ENCODE measurements around the gene RPS6KC1.
"Not testable (repeated sequence)": the region's sequence is repeated elsewhere in the genome, so short reads cannot be mapped to it uniquely, and the experiment has no call there.

RPS6KC1 gene

DNA sequence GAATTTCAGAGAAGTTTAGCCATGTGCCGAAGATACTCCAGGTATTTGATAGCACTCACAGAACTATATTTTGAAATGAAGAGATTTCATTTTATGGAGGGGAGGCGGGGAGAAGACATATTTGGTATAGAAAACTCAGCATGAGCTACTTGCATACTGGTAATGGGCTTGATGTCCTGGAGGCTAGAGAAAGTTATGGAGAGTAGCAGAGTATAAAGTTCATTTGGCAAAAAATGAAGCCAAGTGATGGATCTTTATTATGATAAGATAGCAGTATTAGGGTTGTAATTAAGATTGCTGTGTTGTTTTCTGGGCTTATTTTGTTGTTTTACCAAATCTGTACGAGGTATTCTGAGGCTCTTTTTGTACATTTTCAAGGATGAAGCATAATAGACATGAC lies 72.0 kb downstream of the RPS6KC1 start:
- no peaks in the 10 kb centered on the region for H3K27me3 Mint-ChIP-seq
- no peak for ATAC-seq (replicated peaks; ENCODE audit: extremely low read depth, poor library complexity, severe bottlenecking)
- DNase-seq (ENCODE audit: low spot score in 2 of 2): no peak
- peaks cover 1% of the 10 kb centered on the region for H3K36me3 Mint-ChIP-seq (ENCODE audit: insufficient read depth)
- no peak overlapping the region for H3K4me3 Mint-ChIP-seq
- H3K27ac Mint-ChIP-seq (ENCODE audit: low read depth): no peak overlapping the region
- peaks cover 6% of the 10 kb centered on the region for H3K4me1 Mint-ChIP-seq
- H3K9me3 Mint-ChIP-seq: no peaks in the 10 kb centered on the region

DNA sequence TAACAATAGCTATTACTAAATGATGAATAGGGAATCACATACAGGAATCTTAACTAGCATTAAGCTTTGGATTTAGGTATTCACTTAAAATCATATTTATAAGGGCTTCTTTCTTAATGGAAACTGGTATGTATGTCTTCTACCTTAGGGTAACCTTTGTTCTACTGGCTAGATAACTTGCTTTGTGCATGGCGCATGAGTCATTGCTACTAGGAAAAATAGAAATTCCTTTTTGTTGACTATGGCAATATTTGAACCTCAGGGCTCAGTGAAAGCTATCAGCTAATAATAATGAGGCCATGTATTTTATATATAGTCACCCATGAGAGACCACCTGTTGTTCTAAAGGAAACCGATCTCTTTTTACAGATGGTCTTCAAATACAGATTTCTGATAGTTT lies 72.5 kb downstream of the RPS6KC1 start:
- Mint-ChIP-seq H3K27me3 (no peaks in the 10 kb centered on the region), H3K27ac (ENCODE audit: low read depth) (no peak overlapping the region), H3K36me3 (ENCODE audit: insufficient read depth) (peaks cover 1% of the 10 kb centered on the region), H3K4me1 (peaks cover 6% of the 10 kb centered on the region), H3K4me3 (no peak overlapping the region), H3K9me3 (no peaks in the 10 kb centered on the region)
- ATAC-seq (replicated peaks; ENCODE audit: extremely low read depth, poor library complexity, severe bottlenecking): no peak
- DNase-seq (ENCODE audit: low spot score in 2 of 2): no peak

DNA sequence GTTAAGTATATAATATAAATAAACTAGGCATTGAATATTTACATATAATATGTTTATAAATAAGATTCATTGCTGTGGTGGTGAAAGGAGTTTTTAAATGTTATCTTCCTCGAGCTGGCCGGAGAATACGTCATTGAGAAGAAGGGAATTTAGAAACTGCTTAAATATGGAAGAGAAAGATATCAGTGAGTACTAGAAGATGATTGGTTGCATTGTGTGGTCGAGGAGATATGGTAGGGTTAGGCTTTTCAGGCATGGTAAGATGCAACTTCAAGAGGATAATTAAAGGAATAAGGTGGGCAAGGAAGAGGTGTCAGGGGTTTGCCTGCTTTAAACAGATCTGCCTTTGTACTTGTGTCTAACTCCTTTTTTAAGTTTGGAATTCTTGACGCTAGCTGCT lies 73.5 kb downstream of the RPS6KC1 start:
- H3K27me3 Mint-ChIP-seq: no peaks in the 10 kb centered on the region
- ATAC-seq (replicated peaks; ENCODE audit: extremely low read depth, poor library complexity, severe bottlenecking) (no peak), DNase-seq (ENCODE audit: low spot score in 2 of 2) (no peak)
- no peak overlapping the region for H3K4me3 Mint-ChIP-seq
- H3K4me1 Mint-ChIP-seq: peaks cover 6% of the 10 kb centered on the region
- no peak overlapping the region for H3K27ac Mint-ChIP-seq (ENCODE audit: low read depth)
- H3K36me3 Mint-ChIP-seq (ENCODE audit: insufficient read depth): peaks cover 1% of the 10 kb centered on the region
- no peaks in the 10 kb centered on the region for H3K9me3 Mint-ChIP-seq

DNA sequence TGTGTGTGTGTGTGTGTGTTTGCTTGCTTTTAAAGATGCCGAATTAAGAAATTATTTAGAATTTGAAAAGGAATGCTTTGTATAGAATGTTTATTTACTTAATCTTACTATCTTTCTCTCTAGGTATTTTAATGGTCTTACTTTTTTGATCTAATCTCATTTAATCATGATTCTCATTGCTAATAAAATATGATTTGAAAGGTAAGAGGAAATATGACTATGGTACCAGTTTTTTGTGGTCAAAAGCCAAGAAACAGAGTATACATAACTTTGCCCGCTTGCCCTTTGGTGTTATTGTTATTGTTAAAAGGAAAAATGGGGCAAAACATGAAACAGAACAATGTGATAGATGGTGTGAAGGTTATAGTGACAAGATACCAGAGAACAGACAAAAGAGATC lies 74.6 kb downstream of the RPS6KC1 start:
- H3K4me1 Mint-ChIP-seq: peaks cover 6% of the 10 kb centered on the region
- no peaks in the 10 kb centered on the region for H3K9me3 Mint-ChIP-seq
- no peak overlapping the region for H3K4me3 Mint-ChIP-seq
- no peak overlapping the region for H3K27ac Mint-ChIP-seq (ENCODE audit: low read depth)
- H3K36me3 Mint-ChIP-seq (ENCODE audit: insufficient read depth): peaks cover 1% of the 10 kb centered on the region
- DNase-seq (ENCODE audit: low spot score in 2 of 2) (no peak), ATAC-seq (replicated peaks; ENCODE audit: extremely low read depth, poor library complexity, severe bottlenecking) (no peak)
- no peaks in the 10 kb centered on the region for H3K27me3 Mint-ChIP-seq

DNA sequence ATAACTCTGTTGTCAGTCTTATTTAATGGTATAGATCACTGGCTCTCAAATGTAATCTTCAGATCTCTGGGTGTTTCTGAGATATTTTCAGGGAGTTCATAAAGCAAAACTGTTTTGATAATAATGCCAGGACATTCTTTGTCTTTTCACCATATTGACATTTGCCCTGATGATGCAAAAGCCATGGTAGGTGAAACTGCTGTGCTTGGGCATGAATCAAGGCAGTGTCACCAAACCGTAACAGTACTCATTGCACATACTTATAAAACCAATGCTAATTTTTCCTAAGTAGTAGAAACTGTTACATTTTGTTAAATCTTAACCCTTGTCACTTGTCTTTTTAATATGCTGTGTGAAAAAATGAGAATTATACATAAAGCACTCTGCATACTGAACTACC lies 76.0 kb downstream of the RPS6KC1 start:
- DNase-seq (ENCODE audit: low spot score in 2 of 2) (no peak), ATAC-seq (replicated peaks; ENCODE audit: extremely low read depth, poor library complexity, severe bottlenecking) (no peak)
- H3K36me3 Mint-ChIP-seq (ENCODE audit: insufficient read depth): no peaks in the 10 kb centered on the region
- no peaks in the 10 kb centered on the region for H3K27me3 Mint-ChIP-seq
- H3K4me1 Mint-ChIP-seq: peaks cover 6% of the 10 kb centered on the region
- H3K27ac Mint-ChIP-seq (ENCODE audit: low read depth): no peak overlapping the region
- H3K9me3 Mint-ChIP-seq: no peaks in the 10 kb centered on the region
- H3K4me3 Mint-ChIP-seq: no peak overlapping the region

DNA sequence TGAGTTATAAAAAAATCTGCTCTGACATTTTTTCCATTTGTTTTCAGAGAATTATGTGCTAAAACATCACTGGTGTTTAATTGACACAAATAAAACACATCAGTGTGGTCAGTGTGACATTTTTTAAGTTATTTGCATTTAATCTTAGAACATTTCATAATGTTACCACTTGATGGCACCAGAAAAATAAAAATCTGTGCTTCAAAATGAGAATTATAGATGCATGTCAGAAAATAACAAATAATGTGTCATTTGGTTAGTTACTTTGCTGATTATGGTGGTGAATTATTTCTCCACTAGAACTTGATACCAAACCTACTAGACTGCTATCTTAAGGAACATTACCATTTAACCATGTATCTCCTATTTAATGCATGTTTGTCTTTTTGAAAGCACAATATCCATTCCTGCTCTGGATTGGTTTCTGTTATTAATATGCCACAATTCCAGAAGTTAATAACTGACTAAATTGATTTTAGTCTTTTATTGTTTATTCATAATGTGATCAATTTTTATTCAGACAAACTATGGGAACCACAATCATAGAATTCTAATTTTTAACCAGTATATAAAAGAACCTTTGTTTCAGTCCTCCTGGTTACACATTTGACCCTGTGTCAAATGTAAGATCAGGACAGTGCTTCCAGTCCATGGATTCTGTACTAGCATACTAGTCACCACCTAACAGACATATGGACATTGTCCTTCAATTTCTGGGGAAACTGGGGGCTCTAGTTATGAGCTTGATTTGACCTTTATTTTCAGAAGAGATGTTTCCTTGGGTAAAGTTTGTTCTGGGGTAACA lies 81.0 kb downstream of the RPS6KC1 start:
- no peak for DNase-seq (ENCODE audit: low spot score in 2 of 2)
- no peak for ATAC-seq (replicated peaks; ENCODE audit: extremely low read depth, poor library complexity, severe bottlenecking)
- peaks cover 2% of the 10 kb centered on the region for H3K36me3 Mint-ChIP-seq (ENCODE audit: insufficient read depth)
- no peak overlapping the region for H3K27ac Mint-ChIP-seq (ENCODE audit: low read depth)
- no peak overlapping the region for H3K4me3 Mint-ChIP-seq
- no peaks in the 10 kb centered on the region for H3K27me3 Mint-ChIP-seq
- no peaks in the 10 kb centered on the region for H3K9me3 Mint-ChIP-seq
- no peaks in the 10 kb centered on the region for H3K4me1 Mint-ChIP-seq

DNA sequence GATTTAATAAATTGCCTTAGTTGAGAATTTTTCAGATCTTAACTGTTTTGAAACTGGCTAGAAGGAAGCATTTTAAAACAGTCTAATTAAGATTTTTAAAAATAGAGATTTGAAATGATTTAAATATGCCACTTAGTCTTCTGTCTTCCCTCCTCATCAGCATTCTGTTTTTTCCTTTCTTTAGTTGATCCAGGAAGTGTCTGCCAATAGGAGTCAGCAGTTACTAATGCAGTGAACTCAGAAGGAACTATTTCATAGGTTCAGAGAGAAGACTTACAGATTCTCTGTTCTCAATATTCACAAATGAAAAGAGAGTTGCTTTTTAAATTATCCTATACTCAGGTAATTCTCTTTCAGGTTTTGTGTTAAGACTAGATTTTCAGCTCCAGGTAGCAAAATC lies 84.5 kb downstream of the RPS6KC1 start:
- H3K27ac Mint-ChIP-seq (ENCODE audit: low read depth): no peak overlapping the region
- H3K9me3 Mint-ChIP-seq: no peaks in the 10 kb centered on the region
- peaks cover 4% of the 10 kb centered on the region for H3K36me3 Mint-ChIP-seq (ENCODE audit: insufficient read depth)
- ATAC-seq (replicated peaks; ENCODE audit: extremely low read depth, poor library complexity, severe bottlenecking) (no peak), DNase-seq (ENCODE audit: low spot score in 2 of 2) (no peak)
- peaks cover 8% of the 10 kb centered on the region for H3K4me1 Mint-ChIP-seq
- H3K27me3 Mint-ChIP-seq: no peaks in the 10 kb centered on the region
- no peak overlapping the region for H3K4me3 Mint-ChIP-seq

DNA sequence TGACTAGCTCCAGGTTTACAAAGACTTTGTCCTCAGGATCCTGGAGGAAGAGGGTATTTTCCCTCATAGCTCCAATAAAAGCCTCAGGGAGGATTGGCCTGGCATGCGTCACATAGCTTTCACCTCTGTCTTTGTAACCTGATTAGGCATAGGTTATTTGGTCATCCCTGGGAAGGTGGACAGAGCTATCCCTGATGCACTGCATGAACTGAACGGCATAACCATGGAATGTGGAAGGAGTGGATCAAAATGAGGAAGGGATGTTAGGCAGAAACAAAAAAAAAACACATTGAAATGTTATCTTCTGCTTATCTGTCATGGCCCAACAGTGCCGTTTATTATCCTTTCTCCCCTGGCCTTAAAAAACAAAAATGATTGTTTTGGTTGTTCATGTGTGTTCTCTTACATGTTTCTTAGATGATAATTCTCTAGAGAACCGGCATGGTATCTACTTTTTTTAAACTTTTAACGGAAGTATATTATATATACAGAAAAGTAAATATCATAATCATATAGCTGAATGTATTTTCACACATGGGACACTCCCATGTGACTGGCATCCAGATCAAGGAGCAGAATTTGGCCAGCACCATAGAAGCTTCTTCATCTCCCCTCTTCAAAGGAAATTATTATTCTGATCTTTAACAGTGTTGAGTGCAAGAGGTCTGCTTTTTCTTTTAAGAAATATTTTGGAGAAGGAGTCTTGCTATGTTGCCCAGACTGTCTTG lies 85.3 kb downstream of the RPS6KC1 start:
- Mint-ChIP-seq H3K4me1 (peaks cover 11% of the 10 kb centered on the region), H3K36me3 (ENCODE audit: insufficient read depth) (peaks cover 4% of the 10 kb centered on the region), H3K4me3 (no peak overlapping the region), H3K27me3 (no peaks in the 10 kb centered on the region), H3K9me3 (no peaks in the 10 kb centered on the region), H3K27ac (ENCODE audit: low read depth) (no peak overlapping the region)
- ATAC-seq (replicated peaks; ENCODE audit: extremely low read depth, poor library complexity, severe bottlenecking): no peak
- no peak for DNase-seq (ENCODE audit: low spot score in 2 of 2)

DNA sequence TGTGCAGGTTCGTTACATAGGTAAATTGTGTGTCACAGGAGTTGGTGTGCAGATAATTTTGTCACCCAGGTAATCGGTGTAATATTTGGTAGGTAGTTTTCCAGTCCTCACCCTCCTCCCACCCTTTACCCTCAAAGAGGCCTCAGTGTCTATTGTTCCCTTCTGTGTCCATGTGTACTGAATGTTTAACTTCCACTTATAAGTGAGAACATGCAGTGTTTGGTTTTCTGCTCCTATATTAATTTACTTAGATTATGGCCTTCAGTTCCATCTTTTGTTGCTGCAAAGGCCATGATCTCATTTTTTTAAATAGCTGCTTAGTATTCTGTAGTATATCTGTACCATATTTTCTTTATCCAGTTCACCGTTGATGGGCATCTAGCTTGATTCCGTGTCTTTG lies 87.3 kb downstream of the RPS6KC1 start:
- Mint-ChIP-seq H3K4me1 (peaks cover 23% of the 10 kb centered on the region), H3K9me3 (no peaks in the 10 kb centered on the region), H3K36me3 (ENCODE audit: insufficient read depth) (peaks cover 4% of the 10 kb centered on the region), H3K4me3 (no peak overlapping the region), H3K27me3 (no peaks in the 10 kb centered on the region), H3K27ac (ENCODE audit: low read depth) (no peak overlapping the region)
- DNase-seq (ENCODE audit: low spot score in 2 of 2): no peak
- ATAC-seq (replicated peaks; ENCODE audit: extremely low read depth, poor library complexity, severe bottlenecking): no peak

DNA sequence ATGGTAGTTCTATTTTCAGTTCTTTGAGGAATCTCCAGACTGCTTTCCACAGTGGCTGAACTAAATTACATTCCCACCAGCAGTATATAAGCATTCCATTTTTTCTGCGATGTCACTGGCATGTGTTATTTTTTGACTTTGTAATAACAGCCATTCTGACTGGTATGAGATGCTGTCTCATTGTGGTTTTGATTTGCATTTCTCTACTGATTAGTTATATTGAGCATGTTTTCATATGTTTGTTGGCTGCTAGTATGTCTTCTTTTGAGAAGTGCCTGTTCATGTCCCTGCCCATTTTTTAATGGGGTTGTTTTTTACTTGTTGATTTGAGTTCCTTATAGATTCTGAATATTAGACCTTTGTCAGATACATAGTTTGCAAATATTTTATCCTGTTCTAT lies 87.9 kb downstream of the RPS6KC1 start:
- Mint-ChIP-seq H3K27ac (ENCODE audit: low read depth) (no peak overlapping the region), H3K27me3 (no peaks in the 10 kb centered on the region), H3K4me3 (no peak overlapping the region), H3K4me1 (peaks cover 23% of the 10 kb centered on the region), H3K9me3 (no peaks in the 10 kb centered on the region), H3K36me3 (ENCODE audit: insufficient read depth) (peaks cover 4% of the 10 kb centered on the region)
- no peak for ATAC-seq (replicated peaks; ENCODE audit: extremely low read depth, poor library complexity, severe bottlenecking)
- DNase-seq (ENCODE audit: low spot score in 2 of 2): no peak

DNA sequence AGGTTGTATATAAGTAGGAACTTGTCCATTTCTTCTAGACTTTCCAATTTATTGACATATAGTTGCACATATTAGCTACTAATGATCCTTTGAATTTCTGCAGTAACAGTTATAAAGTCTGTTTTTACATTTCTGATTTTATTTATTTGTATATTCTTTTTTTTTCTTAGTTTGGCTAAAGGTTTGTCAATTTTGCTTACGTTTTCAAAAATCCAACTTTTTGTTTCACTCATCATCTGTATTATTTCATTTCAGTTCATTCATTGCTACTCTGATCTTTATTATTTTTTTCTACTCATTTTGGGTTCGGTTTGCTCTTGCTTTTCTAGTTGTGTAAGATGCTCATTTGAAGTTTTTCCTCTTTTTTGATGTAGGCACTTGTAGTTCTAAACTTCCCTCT lies 97.9 kb downstream of the RPS6KC1 start:
- peaks cover 11% of the 10 kb centered on the region for H3K4me1 Mint-ChIP-seq
- H3K36me3 Mint-ChIP-seq (ENCODE audit: insufficient read depth): peaks cover under 1% of the 10 kb centered on the region
- H3K27ac Mint-ChIP-seq (ENCODE audit: low read depth): no peak overlapping the region
- H3K4me3 Mint-ChIP-seq: no peak overlapping the region
- DNase-seq (ENCODE audit: low spot score in 2 of 2) (no peak), ATAC-seq (replicated peaks; ENCODE audit: extremely low read depth, poor library complexity, severe bottlenecking) (no peak)
- H3K9me3 Mint-ChIP-seq: no peaks in the 10 kb centered on the region
- no peaks in the 10 kb centered on the region for H3K27me3 Mint-ChIP-seq

DNA sequence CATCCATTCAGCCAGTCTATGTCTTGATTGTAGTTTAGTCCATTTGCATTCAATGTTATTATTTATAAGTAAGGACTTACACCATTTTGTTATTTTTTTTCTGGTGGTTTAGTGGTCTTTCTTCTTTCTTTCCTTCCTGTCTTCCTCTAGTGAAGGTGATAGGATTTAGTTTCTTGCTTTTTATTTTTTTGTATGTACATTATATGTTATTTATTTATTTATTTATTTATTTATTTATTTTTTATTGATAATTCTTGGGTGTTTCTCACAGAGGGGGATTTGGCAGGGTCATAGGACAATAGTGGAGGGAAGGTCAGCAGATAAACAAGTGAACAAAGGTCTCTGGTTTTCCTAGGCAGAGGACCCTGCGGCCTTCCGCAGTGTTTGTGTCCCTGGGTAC lies 99.0 kb downstream of the RPS6KC1 start:
- H3K4me1 Mint-ChIP-seq: peaks cover 16% of the 10 kb centered on the region
- not testable (repeated sequence) for DNase-seq (ENCODE audit: low spot score in 2 of 2); H3K9me3 Mint-ChIP-seq; ATAC-seq (replicated peaks; ENCODE audit: extremely low read depth, poor library complexity, severe bottlenecking); H3K4me3 Mint-ChIP-seq; H3K27me3 Mint-ChIP-seq; H3K27ac Mint-ChIP-seq (ENCODE audit: low read depth); H3K36me3 Mint-ChIP-seq (ENCODE audit: insufficient read depth)

DNA sequence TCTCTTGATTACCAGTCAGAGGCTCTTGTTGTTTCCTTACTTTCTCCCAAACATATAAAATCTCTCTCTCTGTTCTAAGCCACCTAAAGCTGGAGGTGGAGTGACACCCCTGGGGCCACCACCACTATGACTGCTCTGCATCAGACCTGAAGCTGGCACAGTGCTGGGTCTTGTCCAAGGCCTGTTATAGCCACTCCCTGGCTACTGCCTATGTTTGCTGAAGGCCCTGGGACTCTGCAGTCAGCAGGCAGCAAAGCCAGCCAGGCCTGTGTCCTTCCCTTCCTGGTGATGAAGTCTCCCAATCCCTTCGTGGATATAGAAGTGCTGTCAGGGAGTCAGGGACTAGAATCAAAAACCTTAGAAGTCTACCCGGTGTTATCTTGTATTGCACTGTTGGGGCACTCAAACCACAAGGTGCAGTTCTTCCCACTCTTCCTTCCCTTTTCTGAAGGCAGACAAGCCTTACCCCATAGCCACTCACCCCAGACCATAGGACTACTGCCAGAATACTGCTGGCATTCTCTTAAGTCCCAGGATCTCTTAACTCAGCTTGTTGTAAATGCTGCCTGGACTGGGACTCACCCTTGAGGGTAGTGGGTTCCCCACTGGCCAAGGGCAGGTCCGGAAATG lies 103.1 kb downstream of the RPS6KC1 start:
- H3K4me3 Mint-ChIP-seq: no peak overlapping the region
- no peaks in the 10 kb centered on the region for H3K27me3 Mint-ChIP-seq
- H3K36me3 Mint-ChIP-seq (ENCODE audit: insufficient read depth): peaks cover 1% of the 10 kb centered on the region
- ATAC-seq (replicated peaks; ENCODE audit: extremely low read depth, poor library complexity, severe bottlenecking): no peak
- peaks cover 5% of the 10 kb centered on the region for H3K4me1 Mint-ChIP-seq
- DNase-seq (ENCODE audit: low spot score in 2 of 2): no peak
- no peaks in the 10 kb centered on the region for H3K9me3 Mint-ChIP-seq
- H3K27ac Mint-ChIP-seq (ENCODE audit: low read depth): no peak overlapping the region

Data from central memory CD8-positive, alpha-beta T cell (primary cell).